NCI-H82 treated with DMSO at 0.1 percent for 48 hours (cell line): ENCODE data around the gene PFDN5.

ENCODE experiments used
- DNase-seq: peaks from one replicate; lab custom pipeline; 2025; ENCODE audit not compliant: unreplicated experiment; lab: John Stamatoyannopoulos, UW

Gene PFDN5

GRCh38 chr12:53295070-53295890, at the start of gene PFDN5:
Gene PFDN5 (plus strand): TSS chr12:53295542. CDS start chr12:53295568, 26 bp downstream.
- peak; percentile 50 for DNase-seq

GRCh38 chr12:53251477-53252348, 43.6 kb upstream of the PFDN5 start:
- peak; percentile 52 for DNase-seq

GRCh38 chr12:53252349-53252916, 42.9 kb upstream of the PFDN5 start:
- no peak for DNase-seq

GRCh38 chr12:53253298-53253697, 42.0 kb upstream of the PFDN5 start:
- DNase-seq = no peak

- no peak for DNase-seq
These were observed 40.4 kb upstream of the PFDN5 start for GRCh38 chr12:53254816-53255545.

- DNase-seq = no peak
These were observed 39.3 kb upstream of the PFDN5 start for GRCh38 chr12:53255996-53256395.

- DNase-seq = no peak
These were observed 36.5 kb upstream of the PFDN5 start for GRCh38 chr12:53258541-53259539.

- DNase-seq = no peak
These were observed 35.5 kb upstream of the PFDN5 start for GRCh38 chr12:53259891-53260290.

- no peak for DNase-seq
These were observed 29.6 kb upstream of the PFDN5 start for GRCh38 chr12:53265783-53266182.

GRCh38 chr12:53267306-53267998, 27.9 kb upstream of the PFDN5 start:
- no peak for DNase-seq

- peak; percentile 26 for DNase-seq
These were observed 27.2 kb upstream of the PFDN5 start, which contains the start of gene ESPL1 for GRCh38 chr12:53267999-53268629. Gene ESPL1 (plus strand): TSS chr12:53268299. CDS start chr12:53268767, 468 bp downstream.

GRCh38 chr12:53268630-53269562, 26.4 kb upstream of the PFDN5 start:
- DNase-seq = no peak

- DNase-seq = no peak
These were observed 20.9 kb upstream of the PFDN5 start for GRCh38 chr12:53274445-53274844.

GRCh38 chr12:53276511-53276910, 18.8 kb upstream of the PFDN5 start:
- no peak for DNase-seq

- no peak for DNase-seq
These were observed 17.4 kb upstream of the PFDN5 start for GRCh38 chr12:53277981-53278380.

- no peak for DNase-seq
These were observed 16.0 kb upstream of the PFDN5 start for GRCh38 chr12:53279283-53279869.

GRCh38 chr12:53279888-53280498, 15.3 kb upstream of the PFDN5 start:
- no peak for DNase-seq
